BJ (cell line): ENCODE measurements around the gene CPSF6. TPM values are rescaled to one million over a fixed set of nuclear protein-coding genes. Genes with fewer than 3 reads are reported as not detected.
A peak's percentile ranks its signal among the peaks of the same experiment; 100 is the strongest.

Experiments used
- CTCF ChIA-PET: fragments of 350-600 bp; formaldehyde crosslinking; extraction: SDS; loops from one replicate; lab custom pipeline; 2021; ENCODE audit warnings: antibody characterized with exemption, inconsistent platforms; lab: Yijun Ruan, JAX
- POLR2A ChIA-PET: fragments of 300-600 bp; sonication (Branson Sonifier 250); formaldehyde crosslinking; extraction: SDS; loops from one replicate; lab custom pipeline; 2021; ENCODE audit warnings: antibody characterized with exemption; lab: Charles Lee
- DNase-seq: peaks from one replicate; pipeline ENCODE4 v3.0.0-alpha.2; 2011; ENCODE audit warnings: low read depth
- H3K27me3 ChIP-seq: 2 replicates; pipeline ENCODE4 v1.6.0; 2011; ENCODE audit warnings: low read length; ENCODE audit not compliant: control insufficient read depth, insufficient read depth
- H3K36me3 ChIP-seq: 2 replicates; pipeline ENCODE4 v1.5.1; 2011; ENCODE audit warnings: low read length; ENCODE audit not compliant: control insufficient read depth, insufficient read depth
- H3K4me3 ChIP-seq: 2 replicates; pipeline ENCODE4 v1.5.1; 2011; ENCODE audit warnings: low read depth, mild to moderate bottlenecking, control low read depth, low read length
- CTCF ChIP-seq: IDR thresholded peaks from 2 replicates; pipeline ENCODE4 v1.5.1; 2011; ENCODE audit warnings: low read depth, mild to moderate bottlenecking, control low read depth, inconsistent platforms, low read length, moderate library complexity; ENCODE audit not compliant: insufficient read depth
- polyA plus RNA-seq: library from polyadenylated mRNA; depleted of rRNA; stranded (reverse); fragments of >200 nt; gene quantifications from 2 replicates; pipeline ENCODE4 v1.2.3, GENCODE V29; 2011

Gene CPSF6
- polyA plus RNA-seq, 1 experiment = 33.7 TPM

GRCh38 chr12:69247268-69248018 is 8.1 kb downstream of the CPSF6 start:
- H3K4me3 ChIP-seq = no peak overlapping the region
- DNase-seq = no peak
- no peak for TF ChIP-seq CTCF
- H3K27me3 ChIP-seq = no peaks in the 10 kb centered on the region
- H3K36me3 ChIP-seq = 0 out of 2 replicates have a peak, but pooled peaks cover 1% of the 10 kb centered on the region
- ChIA-PET POLR2A (no interaction called here), CTCF (interaction anchor here (0.9 to 1.4 kb wide), 3 partner anchors 10 to 92 kb away, joined by 3 to 4 read pairs (median 4); no protein-coding TSS in a partner anchor)

- DNase-seq = no peak
- CTCF ChIA-PET = interaction anchor here (0.6 to 3.5 kb wide), 5 partner anchors 39 to 422 kb away, joined by 3 to 23 read pairs (median 3); no protein-coding TSS in a partner anchor
- H3K36me3 ChIP-seq = peaks cover 2% of the 10 kb centered on the region; the same call in 1 of the 2 replicates
- no peak overlapping the region for H3K4me3 ChIP-seq
- no peaks in the 10 kb centered on the region for H3K27me3 ChIP-seq
- POLR2A ChIA-PET = no interaction called here
- no peak for TF ChIP-seq CTCF
These were observed 12.7 kb downstream of the CPSF6 start for GRCh38 chr12:69252033-69252432.

- peaks cover 8% of the 10 kb centered on the region for H3K36me3 ChIP-seq
- peak; percentile 60 for TF ChIP-seq CTCF
These were observed 14.7 kb downstream of the CPSF6 start for GRCh38 chr12:69254046-69254445.

GRCh38 chr12:69254862-69255261 is 15.5 kb downstream of the CPSF6 start:
- no peak for DNase-seq
- no peak for TF ChIP-seq CTCF
- Histone ChIP-seq H3K27me3 (no peaks in the 10 kb centered on the region), H3K4me3 (no peak overlapping the region), H3K36me3 (peaks cover 11% of the 10 kb centered on the region)
- POLR2A ChIA-PET = no interaction called here
- CTCF ChIA-PET = interaction anchor here (0.6 to 3.5 kb wide), 7 partner anchors 9 to 382 kb away, joined by 3 to 23 read pairs (median 7); no protein-coding TSS in a partner anchor

More at GRCh38 chr12:69254046-69254445, 14.7 kb downstream of the CPSF6 start:
- DNase-seq = no peak
- ChIA-PET POLR2A (no interaction called here), CTCF (interaction anchor here (0.6 to 3.5 kb wide), 15 partner anchors 9 to 977 kb away, joined by 3 to 23 read pairs (median 4); no protein-coding TSS in a partner anchor)
- no peak overlapping the region for H3K4me3 ChIP-seq
- H3K27me3 ChIP-seq = no peaks in the 10 kb centered on the region

- CTCF ChIA-PET = interaction anchor here (1.7 kb wide), 1 partner anchor 102 kb away, joined by 7 read pairs; no protein-coding TSS in a partner anchor
- no peak for TF ChIP-seq CTCF
- Histone ChIP-seq H3K4me3 (no peak overlapping the region), H3K27me3 (no peaks in the 10 kb centered on the region), H3K36me3 (peaks cover 17% of the 10 kb centered on the region)
- DNase-seq = no peak
- POLR2A ChIA-PET = no interaction called here
These were observed 19.3 kb downstream of the CPSF6 start for GRCh38 chr12:69258655-69259054.
